HFF-Myc (cell line): ENCODE results near the gene HK2.

Experiments used
- DNase-seq: peaks from one replicate; pipeline ENCODE4 v3.0.0-alpha.2; 2011; ENCODE audit warnings: low read depth; ENCODE audit errors: extremely low read depth
- H3K4me3 ChIP-seq: replicated peaks from 2 replicates; pipeline ENCODE4 v1.5.1; 2011; ENCODE audit warnings: low read depth, mild to moderate bottlenecking, control low read depth, low read length
- CTCF ChIP-seq: IDR thresholded peaks from 2 replicates; pipeline ENCODE4 v1.5.1; 2012; ENCODE audit warnings: mild to moderate bottlenecking, low read depth, low read length, control low read depth; ENCODE audit errors: missing control alignments

The HK2 gene

GRCh38 chr2:74911061-74911460 is 77.1 kb downstream of the HK2 start:
- no peak overlapping the region for H3K4me3 ChIP-seq
- TF ChIP-seq CTCF: no peak
- DNase-seq: no peak

GRCh38 chr2:74915743-74916142 is 81.8 kb downstream of the HK2 start:
- H3K4me3 ChIP-seq: no peak overlapping the region
- TF ChIP-seq CTCF: no peak

GRCh38 chr2:74916394-74916793 is 82.5 kb downstream of the HK2 start:
- H3K4me3 ChIP-seq: no peak overlapping the region
- DNase-seq: no peak
- no peak for TF ChIP-seq CTCF

More at GRCh38 chr2:74915743-74916142, 81.8 kb downstream of the HK2 start:
- no peak for DNase-seq

- no peak for TF ChIP-seq CTCF
- H3K4me3 ChIP-seq: no peak overlapping the region
- DNase-seq: no peak
Measured at GRCh38 chr2:74917702-74918619, 84.0 kb downstream of the HK2 start.

- TF ChIP-seq CTCF: peak; percentile 62
- no peak for DNase-seq
- peak overlapping the region; percentile 24 for H3K4me3 ChIP-seq
Measured at GRCh38 chr2:74919827-74920226, 85.9 kb downstream of the HK2 start.

GRCh38 chr2:74921236-74921736 is 87.4 kb downstream of the HK2 start:
- DNase-seq: no peak
- no peak for TF ChIP-seq CTCF
- H3K4me3 ChIP-seq: no peak overlapping the region
